ENCODE measurements around the gene PTPN1.

GRCh38 chr20:50568549-50568942, 58.4 kb downstream of the PTPN1 start:
- no peak for TF ChIP-seq GATA3 (IDR thresholded peaks at IDR 0.05; ENCODE audit: low read depth, low read length)
- TF ChIP-seq GATA2 (IDR thresholded peaks at IDR 0.05; ENCODE audit: low read depth, low read length) = no peak
